Activated T-helper 2 cell treated with anti-CD3 and anti-CD28 coated beads, Interferon-gamma antibody, Interleukin-2, Interleukin-4, amounts not matched to agents 10 μg/mL and 5 μg/mL and 100 μg/mL, durations not matched to agents 14 hours and 24 hours and 36 hours (primary cell): Measurements from ENCODE around the gene SORCS2. TPM values are rescaled to one million over a fixed set of nuclear protein-coding genes. Genes with fewer than 3 reads are reported as not detected.

ENCODE experiments used
- DNase-seq: peaks from one replicate; pipeline ENCODE4 v3.0.0; 2021; ENCODE audit warnings: low spot score
- H3K27ac Mint-ChIP-seq: one replicate; pipeline ENCODE4 v1.8.0; 2021; ENCODE audit warnings: mixed read lengths
- H3K27me3 Mint-ChIP-seq: one replicate; pipeline ENCODE4 v1.8.0; 2021; ENCODE audit warnings: low read depth, mixed read lengths
- H3K36me3 Mint-ChIP-seq: one replicate; pipeline ENCODE4 v1.8.0; 2021; ENCODE audit warnings: low read depth, mixed read lengths
- H3K4me1 Mint-ChIP-seq: one replicate; pipeline ENCODE4 v1.8.0; 2021; ENCODE audit warnings: low read depth, mixed read lengths
- H3K4me3 Mint-ChIP-seq: one replicate; pipeline ENCODE4 v1.8.0; 2021; ENCODE audit warnings: low read depth, mild to moderate bottlenecking, moderate library complexity, mixed read lengths
- H3K9me3 Mint-ChIP-seq: one replicate; pipeline ENCODE4 v1.8.0; 2021; ENCODE audit warnings: mixed read lengths
- intact Hi-C: fragments of 100-400 bp; cut with micrococcal nuclease; formaldehyde crosslinking; loops from one replicate; pipeline ENCODE4 v1.15.1; 2023
- total RNA-seq: library from RNA; stranded (reverse); gene quantifications from 2 replicates; pipeline ENCODE4 v1.2.3, GENCODE V29; 2022

Gene SORCS2
- total RNA-seq, 1 donor from 2014 or later: 0.02 TPM

GRCh38 chr4:7761720-7762119 lies 569.4 kb downstream of the SORCS2 start:
- intact Hi-C loops: loop anchor here (1.0 kb wide), 1 partner anchor 41 kb away; no protein-coding TSS in a partner anchor
- Mint-ChIP-seq H3K4me1 (peaks cover 25% of the 10 kb centered on the region), H3K4me3 (no peak overlapping the region), H3K36me3 (peaks cover 15% of the 10 kb centered on the region), H3K27me3 (no peaks in the 10 kb centered on the region), H3K27ac (peak overlapping the region; percentile 22), H3K9me3 (no peaks in the 10 kb centered on the region)
- peak; percentile 39 for DNase-seq

GRCh38 chr4:7762376-7763030 lies 570.2 kb downstream of the SORCS2 start:
- no peak for DNase-seq
- H3K4me3 Mint-ChIP-seq: no peak overlapping the region
- H3K36me3 Mint-ChIP-seq: peaks cover 15% of the 10 kb centered on the region
- H3K27ac Mint-ChIP-seq: no peak overlapping the region
- H3K4me1 Mint-ChIP-seq: peaks cover 25% of the 10 kb centered on the region
- H3K27me3 Mint-ChIP-seq: no peaks in the 10 kb centered on the region
- intact Hi-C loops: no loop called here
- no peaks in the 10 kb centered on the region for H3K9me3 Mint-ChIP-seq

- Mint-ChIP-seq H3K4me3 (no peak overlapping the region), H3K36me3 (peaks cover 15% of the 10 kb centered on the region), H3K4me1 (peaks cover 23% of the 10 kb centered on the region), H3K27ac (no peak overlapping the region), H3K27me3 (no peaks in the 10 kb centered on the region), H3K9me3 (no peaks in the 10 kb centered on the region)
- no peak for DNase-seq
- intact Hi-C loops: no loop called here
Observed at GRCh38 chr4:7763106-7763505, 570.8 kb downstream of the SORCS2 start.

- Mint-ChIP-seq H3K27me3 (no peaks in the 10 kb centered on the region), H3K36me3 (peaks cover 15% of the 10 kb centered on the region), H3K27ac (no peak overlapping the region), H3K4me1 (peaks cover 18% of the 10 kb centered on the region), H3K9me3 (no peaks in the 10 kb centered on the region), H3K4me3 (no peak overlapping the region)
- intact Hi-C loops: no loop called here
- no peak for DNase-seq
Observed at GRCh38 chr4:7763788-7764187, 571.5 kb downstream of the SORCS2 start.

- Mint-ChIP-seq H3K4me3 (no peak overlapping the region), H3K27ac (no peak overlapping the region), H3K36me3 (peaks cover 11% of the 10 kb centered on the region), H3K4me1 (peaks cover 12% of the 10 kb centered on the region), H3K27me3 (no peaks in the 10 kb centered on the region), H3K9me3 (no peaks in the 10 kb centered on the region)
- intact Hi-C loops: no loop called here
- no peak for DNase-seq
Observed at GRCh38 chr4:7764466-7764865, 572.1 kb downstream of the SORCS2 start.

- intact Hi-C loops: no loop called here
- no peak for DNase-seq
- Mint-ChIP-seq H3K4me3 (no peak overlapping the region), H3K36me3 (peaks cover 11% of the 10 kb centered on the region), H3K27me3 (no peaks in the 10 kb centered on the region), H3K4me1 (peaks cover 11% of the 10 kb centered on the region), H3K9me3 (no peaks in the 10 kb centered on the region), H3K27ac (no peak overlapping the region)
Observed at GRCh38 chr4:7765666-7766065, 573.3 kb downstream of the SORCS2 start.

GRCh38 chr4:7766086-7766485 lies 573.7 kb downstream of the SORCS2 start:
- no peak overlapping the region for H3K4me3 Mint-ChIP-seq
- DNase-seq: no peak
- peaks cover 15% of the 10 kb centered on the region for H3K36me3 Mint-ChIP-seq
- H3K4me1 Mint-ChIP-seq: peaks cover 15% of the 10 kb centered on the region
- intact Hi-C loops: no loop called here
- H3K27ac Mint-ChIP-seq: no peak overlapping the region
- H3K9me3 Mint-ChIP-seq: no peaks in the 10 kb centered on the region
- no peaks in the 10 kb centered on the region for H3K27me3 Mint-ChIP-seq

GRCh38 chr4:7766661-7767345 lies 574.5 kb downstream of the SORCS2 start:
- DNase-seq: no peak

GRCh38 chr4:7767526-7767925 lies 575.2 kb downstream of the SORCS2 start:
- no peak overlapping the region for H3K27ac Mint-ChIP-seq
- intact Hi-C loops: no loop called here
- no peak for DNase-seq
- no peaks in the 10 kb centered on the region for H3K9me3 Mint-ChIP-seq
- H3K4me3 Mint-ChIP-seq: no peak overlapping the region
- H3K4me1 Mint-ChIP-seq: peaks cover 13% of the 10 kb centered on the region
- H3K27me3 Mint-ChIP-seq: no peaks in the 10 kb centered on the region
- peaks cover 16% of the 10 kb centered on the region for H3K36me3 Mint-ChIP-seq

More at GRCh38 chr4:7766661-7767345, 574.5 kb downstream of the SORCS2 start:
- Mint-ChIP-seq H3K27ac (no peak overlapping the region), H3K4me3 (no peak overlapping the region), H3K9me3 (no peaks in the 10 kb centered on the region), H3K27me3 (no peaks in the 10 kb centered on the region), H3K36me3 (peaks cover 13% of the 10 kb centered on the region), H3K4me1 (peaks cover 16% of the 10 kb centered on the region)
- intact Hi-C loops: no loop called here

GRCh38 chr4:7767966-7768365 lies 575.6 kb downstream of the SORCS2 start:
- peaks cover 21% of the 10 kb centered on the region for H3K36me3 Mint-ChIP-seq
- peaks cover 13% of the 10 kb centered on the region for H3K4me1 Mint-ChIP-seq
- no peak overlapping the region for H3K27ac Mint-ChIP-seq
- DNase-seq: no peak
- H3K27me3 Mint-ChIP-seq: no peaks in the 10 kb centered on the region
- no peaks in the 10 kb centered on the region for H3K9me3 Mint-ChIP-seq
- intact Hi-C loops: no loop called here
- H3K4me3 Mint-ChIP-seq: no peak overlapping the region

GRCh38 chr4:7768736-7769135 lies 576.4 kb downstream of the SORCS2 start:
- Mint-ChIP-seq H3K27me3 (no peaks in the 10 kb centered on the region), H3K4me3 (no peak overlapping the region), H3K36me3 (peaks cover 21% of the 10 kb centered on the region), H3K9me3 (no peaks in the 10 kb centered on the region), H3K4me1 (peaks cover 13% of the 10 kb centered on the region), H3K27ac (no peak overlapping the region)
- no peak for DNase-seq
- intact Hi-C loops: no loop called here

GRCh38 chr4:7769396-7770223 lies 577.3 kb downstream of the SORCS2 start:
- no peaks in the 10 kb centered on the region for H3K9me3 Mint-ChIP-seq
- H3K27me3 Mint-ChIP-seq: no peaks in the 10 kb centered on the region
- peak overlapping the region; percentile 8 for H3K27ac Mint-ChIP-seq
- peaks cover 21% of the 10 kb centered on the region for H3K36me3 Mint-ChIP-seq
- intact Hi-C loops: loop anchor here (1.0 kb wide), 1 partner anchor 33 kb away; no protein-coding TSS in a partner anchor
- no peak for DNase-seq
- no peak overlapping the region for H3K4me3 Mint-ChIP-seq
- peaks cover 13% of the 10 kb centered on the region for H3K4me1 Mint-ChIP-seq
